WERI-Rb-1 (cell line): ENCODE data around the gene SLC25A34.

ENCODE experiments used
- DNase-seq: peaks from one replicate; pipeline ENCODE4 v3.0.0-alpha.2; 2020
- H3K27ac ChIP-seq: fragments of 250-450 bp; sonication (Bioruptor Pico); 2 replicates; pipeline ENCODE4 v1.5.1; 2020; ENCODE audit warnings: mild to moderate bottlenecking, moderate library complexity
- H3K27me3 ChIP-seq: fragments of 250-450 bp; sonication (Bioruptor Pico); 2 replicates; pipeline ENCODE4 v1.5.1; 2021; ENCODE audit warnings: mild to moderate bottlenecking, low read depth, moderate library complexity; ENCODE audit not compliant: insufficient read depth, severe bottlenecking
- H3K36me3 ChIP-seq: fragments of 250-450 bp; sonication (Bioruptor Pico); 2 replicates; pipeline ENCODE4 v1.5.1; 2020; ENCODE audit warnings: mild to moderate bottlenecking, moderate library complexity
- H3K4me3 ChIP-seq: 2 replicates; pipeline ENCODE4 v1.5.1; 2011; ENCODE audit warnings: low read depth, mild to moderate bottlenecking, control low read depth, low read length
- H3K9me3 ChIP-seq: fragments of 250-450 bp; sonication (Bioruptor Pico); 2 replicates; pipeline ENCODE4 v1.5.1; 2021; ENCODE audit warnings: mild to moderate bottlenecking, moderate library complexity; ENCODE audit not compliant: severe bottlenecking
- TF ChIP-seq, protein P1 (sequence below): IDR thresholded peaks from 2 replicates; pipeline ENCODE4 v1.5.1; 2011; ENCODE audit warnings: low read depth, mild to moderate bottlenecking, control low read depth, inconsistent platforms, low read length

The SLC25A34 gene

DNA sequence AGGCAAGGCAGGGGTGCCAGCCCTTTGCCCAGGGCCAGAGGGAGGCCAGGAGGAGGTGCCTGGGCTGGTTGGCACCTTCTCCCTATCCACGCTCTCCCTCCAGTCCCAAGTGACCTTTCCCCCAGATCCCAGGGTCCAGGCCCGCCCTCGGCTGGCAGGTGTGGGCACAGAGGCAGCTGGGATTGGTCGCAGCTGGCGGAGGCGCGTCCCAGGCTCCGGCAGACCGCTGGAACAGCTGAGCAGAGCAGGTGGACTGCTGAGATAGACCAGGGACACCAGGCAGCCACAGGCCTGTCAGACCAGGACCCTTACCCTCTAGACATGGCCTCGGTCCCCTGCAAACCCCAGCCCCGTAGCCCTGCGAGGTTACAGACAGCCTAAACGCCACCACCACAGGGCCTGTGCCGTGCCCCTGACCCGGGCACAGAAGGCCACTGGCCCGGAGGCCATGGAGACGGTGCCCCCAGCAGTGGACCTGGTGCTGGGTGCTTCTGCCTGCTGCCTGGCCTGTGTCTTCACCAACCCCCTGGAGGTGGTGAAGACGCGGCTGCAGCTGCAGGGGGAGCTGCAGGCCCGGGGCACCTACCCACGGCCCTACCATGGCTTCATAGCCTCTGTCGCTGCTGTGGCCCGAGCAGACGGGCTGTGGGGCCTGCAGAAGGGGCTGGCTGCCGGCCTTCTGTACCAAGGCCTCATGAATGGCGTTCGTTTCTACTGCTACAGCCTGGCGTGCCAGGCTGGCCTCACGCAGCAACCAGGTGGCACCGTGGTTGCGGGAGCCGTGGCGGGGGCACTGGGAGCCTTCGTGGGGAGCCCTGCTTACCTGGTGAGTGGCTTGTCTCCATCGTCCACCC, at the start of gene SLC25A34:
TSS of gene SLC25A34 (plus strand) at position 221 of the 854 bp plus-strand sequence. CDS start at position 449, 228 bp downstream.
- no peaks in the 10 kb centered on the region for H3K27me3 ChIP-seq
- no peak within 1 kb of the TSS for H3K4me3 ChIP-seq
- no peaks in the 10 kb centered on the region for H3K9me3 ChIP-seq
- H3K36me3 ChIP-seq: peaks cover 36% of the 10 kb centered on the region
- H3K27ac ChIP-seq: peak within 1 kb of the TSS; percentile 72
- DNase-seq: no peak
- TF ChIP-seq, protein P1, sequence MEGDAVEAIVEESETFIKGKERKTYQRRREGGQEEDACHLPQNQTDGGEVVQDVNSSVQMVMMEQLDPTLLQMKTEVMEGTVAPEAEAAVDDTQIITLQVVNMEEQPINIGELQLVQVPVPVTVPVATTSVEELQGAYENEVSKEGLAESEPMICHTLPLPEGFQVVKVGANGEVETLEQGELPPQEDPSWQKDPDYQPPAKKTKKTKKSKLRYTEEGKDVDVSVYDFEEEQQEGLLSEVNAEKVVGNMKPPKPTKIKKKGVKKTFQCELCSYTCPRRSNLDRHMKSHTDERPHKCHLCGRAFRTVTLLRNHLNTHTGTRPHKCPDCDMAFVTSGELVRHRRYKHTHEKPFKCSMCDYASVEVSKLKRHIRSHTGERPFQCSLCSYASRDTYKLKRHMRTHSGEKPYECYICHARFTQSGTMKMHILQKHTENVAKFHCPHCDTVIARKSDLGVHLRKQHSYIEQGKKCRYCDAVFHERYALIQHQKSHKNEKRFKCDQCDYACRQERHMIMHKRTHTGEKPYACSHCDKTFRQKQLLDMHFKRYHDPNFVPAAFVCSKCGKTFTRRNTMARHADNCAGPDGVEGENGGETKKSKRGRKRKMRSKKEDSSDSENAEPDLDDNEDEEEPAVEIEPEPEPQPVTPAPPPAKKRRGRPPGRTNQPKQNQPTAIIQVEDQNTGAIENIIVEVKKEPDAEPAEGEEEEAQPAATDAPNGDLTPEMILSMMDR: peak; percentile 11; the same call in 1 of the 2 replicates

DNA sequence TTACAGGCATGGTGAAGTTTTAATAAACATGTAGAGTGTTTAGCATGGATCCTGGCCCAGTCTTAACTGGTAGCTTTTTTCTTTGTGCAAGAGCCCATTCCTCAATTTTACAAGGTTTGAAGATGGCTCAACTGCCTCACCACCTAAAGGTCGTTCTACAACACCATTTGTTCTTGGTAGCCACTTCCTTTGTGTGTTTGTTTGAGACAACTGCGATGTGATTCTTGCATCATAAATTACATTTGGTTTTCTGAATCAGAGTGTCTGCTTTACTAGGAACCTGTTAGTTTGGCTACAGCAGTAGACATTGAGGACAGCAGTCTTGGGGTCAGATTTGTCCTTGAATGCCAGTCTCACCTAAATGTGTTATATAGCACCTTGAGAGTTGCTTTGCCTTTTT, 48.6 kb upstream of the SLC25A34 start:
- no peak overlapping the region for H3K4me3 ChIP-seq
- TF ChIP-seq, protein P1: no peak
- H3K9me3 ChIP-seq: no peaks in the 10 kb centered on the region
- no peak overlapping the region for H3K27ac ChIP-seq
- no peak for DNase-seq
- H3K36me3 ChIP-seq: peaks cover 8% of the 10 kb centered on the region
- no peaks in the 10 kb centered on the region for H3K27me3 ChIP-seq

DNA sequence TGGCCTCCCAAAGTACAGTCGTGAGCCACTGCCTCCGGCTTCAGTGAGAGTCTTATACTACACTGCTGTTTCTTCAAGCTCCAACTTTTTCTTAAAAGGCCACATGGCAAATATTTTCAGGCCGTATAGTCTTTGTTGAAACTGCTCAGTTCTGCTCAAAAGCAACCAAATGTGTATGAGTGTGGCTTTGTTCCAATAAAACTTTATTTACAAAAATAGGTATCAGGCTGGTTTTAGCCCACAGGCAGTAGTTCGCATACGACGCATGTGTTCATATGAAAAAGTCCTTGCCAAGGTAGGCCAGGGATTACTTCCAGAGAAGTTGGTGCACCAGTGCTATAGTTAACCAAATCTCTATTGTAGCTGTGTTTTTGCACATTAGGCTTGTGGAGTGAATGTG, 45.7 kb upstream of the SLC25A34 start:
- no peak for DNase-seq
- Histone ChIP-seq H3K36me3 (peaks cover 14% of the 10 kb centered on the region), H3K27me3 (no peaks in the 10 kb centered on the region), H3K4me3 (no peak overlapping the region), H3K27ac (no peak overlapping the region), H3K9me3 (no peaks in the 10 kb centered on the region)
- TF ChIP-seq, protein P1: no peak

DNA sequence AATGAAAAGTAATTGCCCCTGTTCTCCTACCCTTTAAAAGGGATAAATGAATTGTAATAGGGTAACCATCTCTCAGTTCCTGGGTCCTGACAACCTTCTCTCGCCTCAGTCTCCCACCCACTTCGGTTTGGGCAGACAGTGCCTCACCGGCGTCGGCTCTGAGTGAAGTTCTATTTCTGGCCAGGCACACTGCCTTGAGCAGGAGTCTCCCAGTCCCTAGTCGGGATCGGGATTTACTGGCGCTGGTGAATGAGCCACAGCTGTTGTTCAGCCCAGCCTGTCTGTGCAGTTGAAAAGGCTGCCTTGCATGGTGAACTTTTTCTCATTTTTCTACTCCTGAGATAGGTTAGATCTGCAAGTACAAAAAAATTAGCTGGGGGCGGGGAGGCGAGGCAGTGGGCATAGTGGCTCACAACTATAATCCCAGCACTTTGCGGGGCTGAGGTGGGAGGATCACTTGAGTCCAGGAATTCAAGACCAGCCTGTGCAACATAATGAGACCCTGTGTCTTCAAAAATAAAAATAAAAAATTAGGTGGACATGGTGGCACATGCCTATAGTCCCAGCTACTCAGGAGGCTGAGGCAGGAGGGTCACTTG, 44.5 kb upstream of the SLC25A34 start:
- Histone ChIP-seq H3K9me3 (no peaks in the 10 kb centered on the region), H3K36me3 (peaks cover 20% of the 10 kb centered on the region), H3K4me3 (no peak overlapping the region), H3K27ac (peak overlapping the region; percentile 74), H3K27me3 (no peaks in the 10 kb centered on the region)
- peak; percentile 70 for DNase-seq
- TF ChIP-seq, protein P1: no peak

DNA sequence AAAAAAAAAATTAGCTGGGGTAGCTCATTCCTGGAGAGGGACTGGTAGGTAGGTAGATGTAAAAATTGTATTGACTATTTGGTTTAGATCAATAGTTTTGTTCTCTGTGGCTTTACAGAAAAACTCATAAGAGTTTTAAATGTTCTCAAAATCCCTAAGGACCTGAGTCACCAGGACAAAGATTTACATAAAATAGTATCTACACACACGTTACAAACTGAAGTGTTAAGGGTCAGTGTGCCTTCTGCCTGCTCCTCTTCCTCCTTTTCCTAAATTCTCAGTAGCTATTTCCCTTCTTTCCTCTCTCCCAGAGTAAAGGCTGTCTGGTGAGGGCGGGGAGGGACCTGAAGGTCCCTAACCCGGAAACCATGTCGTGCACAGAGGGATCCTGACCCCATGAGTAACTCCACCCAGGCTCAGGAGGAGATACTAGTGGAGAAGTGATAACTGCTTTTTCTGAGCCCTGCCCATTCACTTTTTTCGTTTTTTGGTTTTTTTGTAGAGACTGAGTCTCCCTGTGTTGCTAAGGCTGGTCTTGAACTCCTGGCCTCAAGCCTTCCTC, 43.9 kb upstream of the SLC25A34 start:
- Histone ChIP-seq H3K9me3 (no peaks in the 10 kb centered on the region), H3K36me3 (peaks cover 23% of the 10 kb centered on the region), H3K4me3 (no peak overlapping the region), H3K27ac (peak overlapping the region; percentile 74), H3K27me3 (no peaks in the 10 kb centered on the region)
- TF ChIP-seq, protein P1: no peak
- DNase-seq: no peak
